Endothelial cell of umbilical vein (primary cell): ENCODE measurements around the gene MARK2. TPM values are rescaled to one million over a fixed set of nuclear protein-coding genes. Genes with fewer than 3 reads are reported as not detected.

ENCODE experiments used
- polyA plus RNA-seq, 4 experiments: library from polyadenylated mRNA; depleted of rRNA in 3 of 4; stranded (reverse) in 3 of 4; unstranded in 1 of 4; fragments of >200 nt; gene quantifications; 2 replicates each; pipeline versions ENCODE4 v1.2.1 to v1.2.3, GENCODE V29; 2011 to 2012; ENCODE audit warnings: missing spikeins in 1 of 4
- small RNA-seq: library from RNA; depleted of rRNA; stranded (forward); fragments of <200 nt; gene quantifications from one replicate; pipeline ENCODE3, GENCODE V24; 2012; ENCODE audit warnings: low replicate concordance, low read depth; ENCODE audit not compliant: insufficient read depth, insufficient read length
- total RNA-seq: library from RNA; stranded (reverse); gene quantifications from 2 replicates; pipeline ENCODE4 v1.2.3, GENCODE V29; 2021

MARK2 gene
- total and polyA plus RNA-seq, 2 donors (not counting 3 experiments of a cell fraction or from before 2014, with no cell fraction given) = 16.6 to 34.7 TPM

Small RNA genes within 50 kb of the gene (small RNA-seq; reads per million reads assigned to genes)
- gene AP006289.1 (not detected), gene RN7SL596P (not detected), gene RNU6-1306P (not detected)

Other genes starting within 250 kb of the MARK2 start
- gene PLAAT3, start 224.7 kb upstream of the MARK2 start, total RNA-seq = 22.8 and 24.2 TPM in 2 replicates
- 37.0 and 40.2 TPM in 2 replicates for gene PLAAT3, start 224.7 kb upstream of the MARK2 start, polyA plus RNA-seq
- gene ATL3, start 167.7 kb upstream of the MARK2 start, total RNA-seq = 70.0 and 70.2 TPM in 2 replicates
- gene ATL3, start 167.7 kb upstream of the MARK2 start, polyA plus RNA-seq = 21.7 and 25.0 TPM in 2 replicates
- gene RTN3, start 157.6 kb upstream of the MARK2 start, total RNA-seq = 109 and 112 TPM in 2 replicates
- gene RTN3, start 157.6 kb upstream of the MARK2 start, polyA plus RNA-seq = 90.6 and 93.6 TPM in 2 replicates
- 25.2 and 32.0 TPM in 2 replicates for gene ZFTA, start 70.3 kb upstream of the MARK2 start, total RNA-seq
- 9.9 and 10.5 TPM in 2 replicates for gene ZFTA, start 70.3 kb upstream of the MARK2 start, polyA plus RNA-seq
- 51.5 and 54.5 TPM in 2 replicates for gene SPINDOC, start 25.7 kb upstream of the MARK2 start, total RNA-seq
- 29.4 and 33.8 TPM in 2 replicates for gene SPINDOC, start 25.7 kb upstream of the MARK2 start, polyA plus RNA-seq
- 0.13 and 1.7 TPM in 2 replicates for gene RCOR2, start 78.1 kb downstream of the MARK2 start, total RNA-seq
- gene RCOR2, start 78.1 kb downstream of the MARK2 start, polyA plus RNA-seq = 0.43 and 0.63 TPM in 2 replicates
- 30.9 and 32.3 TPM in 2 replicates for gene NAA40, start 99.9 kb downstream of the MARK2 start, total RNA-seq
- gene NAA40, start 99.9 kb downstream of the MARK2 start, polyA plus RNA-seq = 22.8 and 28.5 TPM in 2 replicates
- gene COX8A, start 135.5 kb downstream of the MARK2 start, total RNA-seq = 307 and 339 TPM in 2 replicates
- gene COX8A, start 135.5 kb downstream of the MARK2 start, polyA plus RNA-seq = 930 and 1,340 TPM in 2 replicates
- 80.0 and 81.9 TPM in 2 replicates for gene OTUB1, start 147.3 kb downstream of the MARK2 start, total RNA-seq
- 256 and 316 TPM in 2 replicates for gene OTUB1, start 147.3 kb downstream of the MARK2 start, polyA plus RNA-seq
- gene FLRT1, start 196.8 kb downstream of the MARK2 start, total RNA-seq = not detected in 2 replicates
- gene FLRT1, start 196.8 kb downstream of the MARK2 start, polyA plus RNA-seq = not detected in 2 replicates